Thymus (tissue), 11 donors: Measurements from ENCODE around the gene FGF12. TPM values are rescaled to one million over a fixed set of nuclear protein-coding genes. Genes with fewer than 3 reads are reported as not detected.

Experiments
- DNase-seq, 9 donors: peaks; one replicate each; pipeline ENCODE4 v3.0.0-alpha.2; 2013; ENCODE audit warnings: low spot score in 9 of 9, low read depth in 6 of 9, missing footprints in 1 of 9
- H3K27ac ChIP-seq, 2 donors: one replicate each; pipeline ENCODE4 v1.5.1; 2013; ENCODE audit warnings: control low read depth in 1 of 2, low read depth in 1 of 2, low read length in 1 of 2, mild to moderate bottlenecking in 1 of 2, moderate library complexity in 1 of 2
- H3K27me3 ChIP-seq, 2 donors: one replicate each; pipeline ENCODE4 v1.5.1; 2013; ENCODE audit warnings: low read length in 1 of 2; ENCODE audit not compliant: control insufficient read depth in 2 of 2, insufficient read depth in 1 of 2
- H3K36me3 ChIP-seq, 2 donors: one replicate each; pipeline ENCODE4 v1.5.1; 2013; ENCODE audit warnings: low read length in 1 of 2, mild to moderate bottlenecking in 1 of 2, moderate library complexity in 1 of 2; ENCODE audit not compliant: control insufficient read depth in 2 of 2, insufficient read depth in 2 of 2
- H3K4me1 ChIP-seq, 2 donors: one replicate each; pipeline ENCODE4 v1.5.1; 2013; ENCODE audit warnings: low read length in 2 of 2; ENCODE audit not compliant: control insufficient read depth in 2 of 2, insufficient read depth in 2 of 2
- H3K4me3 ChIP-seq, 2 donors: one replicate each; pipeline ENCODE4 v1.5.1; 2013; ENCODE audit warnings: low read length in 2 of 2, control low read depth in 1 of 2, mild to moderate bottlenecking in 1 of 2
- H3K9me3 ChIP-seq, 2 donors: one replicate each; pipeline ENCODE4 v1.5.1; 2013; ENCODE audit warnings: low read length in 1 of 2, mild to moderate bottlenecking in 1 of 2; ENCODE audit not compliant: control insufficient read depth in 2 of 2, insufficient read depth in 1 of 2
- WGBS: extraction: QIAGEN DNeasy Blood & Tissue Kit; methylation state at CpG from one replicate; pipeline ENCODE4 v1.1.7; 2013; 5-methylcytosine and 5-hydroxymethylcytosine counted together
- polyA plus RNA-seq: library from polyadenylated mRNA; stranded (reverse); fragments of 200-250 nt; gene quantifications from one replicate; pipeline ENCODE4 v1.2.3, GENCODE V29; 2013
- total RNA-seq: library from RNA; stranded (reverse); fragments of 120-200 nt; gene quantifications from one replicate; pipeline ENCODE4 v1.2.4, GENCODE V29; 2013
- donor health status: healthy.

The FGF12 gene
- total and polyA plus RNA-seq, 2 donors, result 0.19 to 1.1 TPM

- 92% methylated on average over 5 of the region's 5 CpGs for WGBS
- Histone ChIP-seq H3K4me3 (no peak overlapping the region), H3K36me3 (no peaks in the 10 kb centered on the region), H3K9me3 (no peaks in the 10 kb centered on the region), H3K27ac (no peak overlapping the region), H3K4me1 (no peaks in the 10 kb centered on the region), H3K27me3 (no peaks in the 10 kb centered on the region)
- DNase-seq, result no peak
These were observed 391.1 kb downstream of the FGF12 start for GRCh38 chr3:192336286-192336685.

- no peak for DNase-seq
- H3K4me1 ChIP-seq, result no peaks in the 10 kb centered on the region
- H3K27me3 ChIP-seq, result no peaks in the 10 kb centered on the region
- H3K9me3 ChIP-seq, result no peaks in the 10 kb centered on the region
- H3K36me3 ChIP-seq, result no peaks in the 10 kb centered on the region
- no peak overlapping the region for H3K27ac ChIP-seq
- H3K4me3 ChIP-seq, result no peak overlapping the region
- 92% methylated on average over 6 of the region's 6 CpGs for WGBS
These were observed 394.7 kb downstream of the FGF12 start for GRCh38 chr3:192332386-192333291.

GRCh38 chr3:192331749-192332385, 395.5 kb downstream of the FGF12 start:
- Histone ChIP-seq H3K9me3 (no peaks in the 10 kb centered on the region), H3K4me3 (no peak overlapping the region), H3K27me3 (no peaks in the 10 kb centered on the region), H3K27ac (no peak overlapping the region), H3K36me3 (no peaks in the 10 kb centered on the region), H3K4me1 (no peaks in the 10 kb centered on the region)
- DNase-seq, result no peak
- 57% methylated on average over 3 of the region's 3 CpGs for WGBS

GRCh38 chr3:192326656-192327055, 400.7 kb downstream of the FGF12 start:
- Histone ChIP-seq H3K36me3 (no peaks in the 10 kb centered on the region), H3K4me1 (no peaks in the 10 kb centered on the region), H3K27ac (no peak overlapping the region), H3K27me3 (no peaks in the 10 kb centered on the region), H3K9me3 (no peaks in the 10 kb centered on the region), H3K4me3 (no peak overlapping the region)
- 94% methylated on average over 2 of the region's 2 CpGs for WGBS
- DNase-seq, result no peak

- H3K36me3 ChIP-seq, result no peaks in the 10 kb centered on the region
- no peak overlapping the region for H3K4me3 ChIP-seq
- 87% methylated on average over 2 of the region's 2 CpGs for WGBS
- H3K27me3 ChIP-seq, result no peaks in the 10 kb centered on the region
- no peaks in the 10 kb centered on the region for H3K4me1 ChIP-seq
- no peaks in the 10 kb centered on the region for H3K9me3 ChIP-seq
- no peak for DNase-seq
- H3K27ac ChIP-seq, result no peak overlapping the region
These were observed 409.8 kb downstream of the FGF12 start for GRCh38 chr3:192317564-192317963.

- Histone ChIP-seq H3K4me1 (no peaks in the 10 kb centered on the region), H3K27ac (no peak overlapping the region), H3K4me3 (no peak overlapping the region), H3K36me3 (no peaks in the 10 kb centered on the region), H3K27me3 (no peaks in the 10 kb centered on the region), H3K9me3 (no peaks in the 10 kb centered on the region)
- DNase-seq, result no peak
These were observed 413.7 kb downstream of the FGF12 start for GRCh38 chr3:192313605-192314004.

- H3K27me3 ChIP-seq, result no peaks in the 10 kb centered on the region
- DNase-seq, result no peak
- no peak overlapping the region for H3K27ac ChIP-seq
- no peaks in the 10 kb centered on the region for H3K4me1 ChIP-seq
- no peaks in the 10 kb centered on the region for H3K36me3 ChIP-seq
- 95% methylated on average over 3 of the region's 3 CpGs for WGBS
- no peak overlapping the region for H3K4me3 ChIP-seq
- no peaks in the 10 kb centered on the region for H3K9me3 ChIP-seq
These were observed 419.7 kb downstream of the FGF12 start for GRCh38 chr3:192307631-192308030.

- Histone ChIP-seq H3K27ac (no peak overlapping the region), H3K4me1 (no peaks in the 10 kb centered on the region), H3K27me3 (no peaks in the 10 kb centered on the region), H3K9me3 (no peaks in the 10 kb centered on the region), H3K4me3 (no peak overlapping the region), H3K36me3 (no peaks in the 10 kb centered on the region)
- 84% methylated on average over 3 of the region's 3 CpGs for WGBS
- DNase-seq, result no peak
These were observed 424.1 kb downstream of the FGF12 start for GRCh38 chr3:192303235-192303634.

GRCh38 chr3:192302721-192303120, 424.6 kb downstream of the FGF12 start:
- Histone ChIP-seq H3K36me3 (no peaks in the 10 kb centered on the region), H3K27ac (no peak overlapping the region), H3K4me3 (no peak overlapping the region), H3K9me3 (no peaks in the 10 kb centered on the region), H3K27me3 (no peaks in the 10 kb centered on the region), H3K4me1 (no peaks in the 10 kb centered on the region)
- DNase-seq, result no peak
